LNCaP clone FGC (cell line): ENCODE data around the gene ABI2.

Experiments used
- DNase-seq: peaks from one replicate; pipeline ENCODE4 v3.0.0-alpha.2; 2011; ENCODE audit warnings: low read depth
- H3K4me3 ChIP-seq: 2 replicates; pipeline ENCODE4 v1.5.1; 2011; ENCODE audit warnings: mild to moderate bottlenecking, low read depth, low read length, control low read depth
- TF ChIP-seq, protein P1 (sequence below): IDR thresholded peaks from 2 replicates; pipeline ENCODE4 v1.5.1; 2012; ENCODE audit warnings: mild to moderate bottlenecking; ENCODE audit not compliant: control insufficient read depth, insufficient read depth; ENCODE audit errors: extremely low read depth

The ABI2 gene

DNA sequence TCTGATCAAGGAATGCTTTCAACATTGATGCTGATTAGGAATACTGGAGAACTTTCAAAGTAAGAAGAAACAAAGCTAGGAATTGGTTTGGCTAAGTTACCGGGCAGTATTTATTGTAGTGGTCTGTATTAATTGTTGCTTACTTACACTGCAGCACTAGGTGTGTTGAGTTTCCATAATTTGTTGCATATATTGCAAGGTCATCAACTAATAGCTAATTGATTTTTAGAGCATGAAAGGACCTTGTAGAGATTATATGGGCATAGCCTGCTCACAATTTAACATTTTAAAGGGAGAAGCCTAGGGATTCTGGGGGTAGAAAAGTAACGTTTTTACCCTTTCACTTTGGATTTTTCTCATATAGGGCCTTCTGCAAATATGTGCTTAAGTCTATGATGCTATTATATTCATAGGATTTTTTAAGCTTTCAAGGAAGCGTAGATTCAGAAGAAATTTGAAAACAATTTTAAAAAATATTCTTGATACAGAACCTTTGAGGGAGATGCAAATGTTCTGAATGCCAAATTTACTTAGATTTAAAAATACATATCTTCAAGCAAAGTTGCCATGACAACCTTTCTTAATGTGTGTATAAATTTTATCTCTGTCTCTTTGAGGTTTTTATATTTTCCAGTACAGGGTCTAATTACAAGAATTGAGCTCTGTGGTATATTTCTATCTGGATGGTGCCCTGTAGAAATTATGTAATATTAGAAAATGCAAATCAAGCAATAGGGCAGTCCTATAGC, 17.3 kb upstream of the ABI2 start:
- H3K4me3 ChIP-seq = no peak overlapping the region
- TF ChIP-seq, protein P1, sequence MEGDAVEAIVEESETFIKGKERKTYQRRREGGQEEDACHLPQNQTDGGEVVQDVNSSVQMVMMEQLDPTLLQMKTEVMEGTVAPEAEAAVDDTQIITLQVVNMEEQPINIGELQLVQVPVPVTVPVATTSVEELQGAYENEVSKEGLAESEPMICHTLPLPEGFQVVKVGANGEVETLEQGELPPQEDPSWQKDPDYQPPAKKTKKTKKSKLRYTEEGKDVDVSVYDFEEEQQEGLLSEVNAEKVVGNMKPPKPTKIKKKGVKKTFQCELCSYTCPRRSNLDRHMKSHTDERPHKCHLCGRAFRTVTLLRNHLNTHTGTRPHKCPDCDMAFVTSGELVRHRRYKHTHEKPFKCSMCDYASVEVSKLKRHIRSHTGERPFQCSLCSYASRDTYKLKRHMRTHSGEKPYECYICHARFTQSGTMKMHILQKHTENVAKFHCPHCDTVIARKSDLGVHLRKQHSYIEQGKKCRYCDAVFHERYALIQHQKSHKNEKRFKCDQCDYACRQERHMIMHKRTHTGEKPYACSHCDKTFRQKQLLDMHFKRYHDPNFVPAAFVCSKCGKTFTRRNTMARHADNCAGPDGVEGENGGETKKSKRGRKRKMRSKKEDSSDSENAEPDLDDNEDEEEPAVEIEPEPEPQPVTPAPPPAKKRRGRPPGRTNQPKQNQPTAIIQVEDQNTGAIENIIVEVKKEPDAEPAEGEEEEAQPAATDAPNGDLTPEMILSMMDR = no peak
- DNase-seq = no peak

DNA sequence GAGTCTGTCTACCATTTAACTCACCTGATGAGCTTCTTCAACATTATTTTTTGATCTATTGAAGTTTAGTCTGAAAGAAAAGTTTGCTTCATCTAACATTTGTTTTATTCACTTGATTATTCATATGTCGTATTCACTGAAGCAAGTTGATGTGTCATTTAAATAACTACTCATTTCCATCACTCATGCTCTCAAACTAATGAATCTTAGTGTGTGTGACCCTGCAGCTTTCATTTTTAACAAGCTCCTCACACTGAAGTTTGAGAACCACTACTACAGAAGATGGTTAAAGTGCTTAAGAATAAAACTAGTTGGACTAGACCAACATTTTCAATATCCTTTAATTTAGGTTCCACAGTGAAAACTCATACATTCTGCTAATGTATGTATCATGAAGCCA, 1.8 kb upstream of the ABI2 start:
- H3K4me3 ChIP-seq = no peak overlapping the region
- TF ChIP-seq, protein P1 = no peak

GRCh38 chr2:203327582-203327900, 653 bp upstream of the ABI2 start:
- TF ChIP-seq, protein P1 = no peak
- DNase-seq = no peak
- peak overlapping the region; percentile 82 for H3K4me3 ChIP-seq

More for the DNA sequence above, 1.8 kb upstream of the ABI2 start:
- DNase-seq = no peak

DNA sequence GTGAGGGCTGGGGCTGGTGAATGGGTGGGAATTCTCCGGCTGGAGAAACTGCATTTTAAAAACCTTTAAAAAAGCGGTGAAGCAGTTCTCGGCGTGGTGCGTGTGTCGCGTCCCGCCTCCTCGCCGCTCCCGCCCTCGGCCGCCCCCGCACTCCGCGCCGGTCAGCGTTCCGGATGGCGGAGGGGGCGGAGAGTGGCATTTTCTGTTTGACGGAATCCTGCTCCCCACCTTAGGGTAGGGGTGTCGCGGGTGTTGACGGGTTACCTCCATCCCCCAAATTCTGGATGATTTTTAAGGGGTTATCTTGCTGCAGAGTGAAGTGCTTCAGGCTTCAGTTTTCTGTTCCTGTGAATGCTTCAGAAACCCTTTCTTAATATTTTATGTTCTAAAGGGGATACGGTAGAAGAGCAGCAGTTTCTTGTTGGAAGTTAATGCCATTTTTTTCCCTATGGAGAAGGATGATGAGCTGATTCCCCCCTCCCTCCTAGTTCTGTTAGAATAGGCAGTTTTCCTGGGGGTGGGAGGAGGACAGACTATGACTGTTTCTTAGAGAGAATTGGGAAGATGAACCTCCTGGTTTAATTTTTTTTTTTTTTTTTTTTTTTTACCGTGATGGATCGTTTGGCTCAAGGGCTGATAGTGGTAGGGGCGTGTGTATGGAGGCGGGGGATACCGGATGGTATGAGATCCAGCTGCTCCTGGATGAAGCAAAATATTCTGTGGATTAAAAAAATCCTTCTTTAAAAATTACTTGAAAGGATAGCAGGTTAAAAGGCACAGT, 756 bp downstream of the ABI2 start:
- peak overlapping the region; percentile 82 for H3K4me3 ChIP-seq
- TF ChIP-seq, protein P1 = no peak
- DNase-seq = no peak

DNA sequence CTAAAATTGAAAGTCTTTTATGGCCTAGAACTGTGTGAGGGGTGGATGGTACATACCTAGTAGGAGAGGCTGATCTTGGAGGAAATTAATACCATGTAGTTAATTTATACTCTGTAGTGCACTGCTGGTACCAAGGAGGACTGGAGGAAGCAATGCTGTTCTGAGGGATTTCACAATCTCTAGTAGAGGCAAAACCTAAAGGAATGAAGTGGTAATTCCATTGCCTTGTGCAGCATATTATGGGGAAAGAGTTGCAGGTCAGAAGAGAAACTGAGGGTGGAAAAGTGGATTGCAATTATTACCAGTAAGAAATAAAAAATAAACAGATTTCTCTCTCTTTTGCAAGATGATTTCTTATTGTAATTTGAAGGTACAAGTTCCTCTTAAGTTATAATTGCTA, 2.2 kb downstream of the ABI2 start:
- no peak for DNase-seq
- TF ChIP-seq, protein P1 = no peak
- H3K4me3 ChIP-seq = no peak overlapping the region

GRCh38 chr2:203338322-203338721, 10.1 kb downstream of the ABI2 start:
- TF ChIP-seq, protein P1 = no peak
- DNase-seq = no peak
- no peak overlapping the region for H3K4me3 ChIP-seq
